ENCODE data around the gene TMEM187.

TMEM187 gene

DNA sequence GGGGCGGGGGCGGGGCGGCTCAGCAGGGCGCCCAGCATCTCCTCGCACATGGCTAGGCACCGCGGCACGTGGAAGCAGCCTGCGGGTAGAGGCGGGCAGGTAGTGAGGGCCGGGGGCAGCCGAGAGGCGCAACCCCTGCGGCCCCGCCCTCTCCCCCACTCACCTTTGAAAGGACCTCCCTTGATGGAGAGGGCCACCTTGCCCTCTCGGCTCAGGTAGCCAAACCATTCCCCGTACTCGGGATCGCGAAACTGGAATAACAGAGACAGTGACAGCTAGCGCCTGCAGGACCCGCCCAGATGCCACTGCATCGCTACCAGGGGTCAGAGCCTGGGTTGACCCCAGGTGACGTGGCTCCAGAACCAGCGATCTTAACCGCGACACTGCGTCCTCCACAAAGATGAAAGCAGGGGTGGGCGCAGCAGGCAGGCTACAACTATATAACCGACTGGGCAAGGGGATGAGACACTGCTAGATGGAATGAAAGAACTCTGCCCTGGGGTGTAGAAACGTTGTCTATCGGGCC lies 37.2 kb upstream of the TMEM187 start:
- no peak for DNase-seq

DNA sequence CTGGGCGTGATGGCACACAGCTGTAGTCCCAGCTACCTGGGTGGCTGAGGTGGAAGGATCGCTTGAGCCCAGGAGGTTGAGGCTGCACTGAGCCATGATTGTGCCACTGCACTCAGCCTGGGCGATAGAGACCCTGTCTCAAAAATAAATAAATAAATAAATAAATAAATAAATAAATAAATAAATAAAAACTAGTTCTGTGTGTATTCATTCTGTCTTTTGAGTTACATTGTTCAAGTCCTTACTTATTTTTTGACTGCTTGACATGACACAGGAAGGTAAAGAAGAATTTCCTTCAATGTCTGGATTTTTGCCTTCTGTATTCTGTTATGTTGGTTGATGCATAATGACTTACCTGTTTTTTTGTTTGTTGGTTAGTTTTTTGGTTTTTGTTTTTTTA lies 35.5 kb upstream of the TMEM187 start:
- no peak for DNase-seq

DNA sequence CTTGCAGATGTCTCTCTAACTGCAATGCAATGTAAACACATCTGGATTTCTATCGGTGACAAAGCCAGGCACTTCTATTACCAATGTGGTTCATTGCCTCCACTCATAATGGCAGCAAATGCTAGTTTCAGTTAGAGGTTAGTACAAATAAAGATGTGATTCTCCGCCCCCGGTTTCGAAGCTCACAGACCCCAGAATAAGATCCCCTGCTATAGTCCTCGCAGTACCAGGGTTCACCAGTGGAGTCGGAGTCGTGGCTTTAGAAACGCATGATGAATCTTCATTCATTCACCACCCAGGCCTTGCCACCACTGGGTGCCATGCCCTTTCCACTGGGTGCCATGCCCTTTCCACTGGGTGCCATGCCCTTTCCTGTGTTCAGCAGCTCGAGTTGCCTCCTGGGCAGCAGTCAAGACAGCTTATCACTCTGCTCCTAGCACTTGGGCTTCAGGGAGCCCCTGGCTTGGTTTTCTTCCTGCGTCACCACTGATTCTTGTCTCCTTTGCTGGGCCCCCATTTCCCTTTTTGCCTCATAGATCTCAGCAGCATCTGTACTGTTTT lies 34.2 kb upstream of the TMEM187 start:
- no peak for DNase-seq

DNA sequence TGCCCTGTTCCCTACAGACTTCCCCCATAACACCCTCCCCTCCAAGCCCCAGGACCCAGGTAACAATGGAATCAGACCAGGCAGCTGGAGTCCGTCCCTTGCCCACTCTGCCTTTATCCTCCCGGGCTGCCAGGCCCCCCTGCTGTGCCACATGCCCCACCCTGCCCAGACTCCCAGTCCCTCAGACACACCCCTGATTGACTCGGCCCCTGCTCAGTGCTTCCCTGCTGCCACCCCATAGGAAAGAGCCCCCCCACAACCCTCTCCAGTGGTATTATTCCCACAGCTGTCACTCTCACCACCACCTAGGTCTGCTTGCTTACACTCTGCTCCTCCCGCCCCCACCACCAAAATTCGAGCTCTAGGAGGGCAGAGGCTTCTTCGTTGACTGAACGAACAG lies 33.0 kb upstream of the TMEM187 start:
- DNase-seq: no peak

DNA sequence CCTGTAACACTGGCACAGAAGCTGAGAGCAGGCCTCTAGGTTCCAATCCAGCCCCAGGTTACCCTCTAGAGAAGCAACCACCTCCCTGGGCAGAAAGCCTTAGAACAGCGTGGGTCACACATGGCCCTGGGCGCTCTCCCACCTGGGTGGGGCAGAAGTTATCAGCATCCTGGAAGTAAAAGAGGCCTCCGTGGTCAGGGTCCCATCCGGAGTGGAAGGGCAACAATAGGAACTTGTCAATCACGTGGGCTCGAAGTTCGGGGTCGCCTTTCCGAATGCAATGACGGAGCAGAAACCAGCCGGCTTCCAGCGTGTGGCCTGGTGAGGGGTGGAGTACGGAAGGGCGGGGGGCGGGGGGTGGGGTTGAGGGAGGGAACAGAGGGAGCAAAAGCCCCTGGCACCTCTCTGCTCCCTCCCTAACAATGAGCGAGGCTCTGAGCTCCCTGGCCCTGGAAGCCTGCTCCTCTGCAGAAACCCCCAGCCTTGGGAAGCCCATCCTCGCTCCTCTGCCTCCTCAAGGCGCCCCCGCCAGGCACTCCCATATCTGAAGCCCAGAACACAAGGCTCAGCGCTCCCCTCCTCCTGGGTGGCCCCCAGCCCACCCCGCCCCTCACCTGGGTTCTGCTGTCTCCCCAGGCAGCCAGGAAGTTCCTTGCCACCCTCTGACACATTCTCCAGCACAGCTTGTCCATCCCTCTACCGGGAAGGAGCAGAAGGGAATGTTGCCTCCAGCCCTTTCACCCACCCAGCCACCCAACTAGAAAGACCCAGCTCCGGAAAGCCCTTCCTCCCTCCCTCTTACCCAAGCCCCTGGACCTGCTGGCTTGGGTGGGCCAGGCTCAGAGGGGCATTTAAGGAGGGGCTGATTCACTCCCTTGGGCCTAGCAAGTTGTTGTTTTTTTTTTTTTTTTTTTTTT lies 31.0 kb upstream of the TMEM187 start:
- DNase-seq: no peak

DNA sequence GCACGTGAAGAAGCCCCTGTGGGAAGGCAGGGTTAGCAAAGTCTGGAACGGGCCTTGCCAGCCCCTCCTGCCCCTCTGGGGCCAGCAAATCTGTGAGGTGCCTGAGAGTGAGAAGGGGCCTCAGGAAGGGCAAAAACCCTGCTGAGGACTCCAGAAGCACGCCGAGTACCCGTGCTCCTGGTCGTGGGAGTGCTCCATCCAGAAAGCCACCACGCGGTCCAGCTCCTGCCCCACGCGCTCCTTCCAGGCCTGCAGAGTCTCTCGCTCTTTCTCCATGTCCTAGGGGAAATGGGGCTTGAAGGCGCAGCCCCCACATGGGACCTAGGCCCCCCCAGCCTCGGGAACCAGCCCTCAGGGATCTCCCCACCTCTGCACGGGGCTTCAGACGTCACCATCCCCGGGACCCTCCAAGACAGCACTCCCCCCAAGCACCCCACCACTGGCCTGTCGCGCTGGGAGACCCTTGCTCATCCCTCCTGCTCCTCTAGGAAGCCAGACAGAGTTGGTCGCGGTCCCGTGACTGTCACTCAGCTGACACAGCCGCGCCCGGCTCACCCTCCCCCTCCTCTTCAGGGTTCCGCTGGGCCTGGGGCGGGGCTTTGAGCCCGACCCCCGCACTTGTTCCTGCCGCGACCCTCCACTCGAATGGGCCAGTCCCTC lies 28.3 kb upstream of the TMEM187 start, which contains the start of gene RENBP:
TSS of gene RENBP (minus strand) at position 504 of the 660 bp plus-strand sequence. CDS start at position 471, 33 bp downstream.
- no peak for DNase-seq

DNA sequence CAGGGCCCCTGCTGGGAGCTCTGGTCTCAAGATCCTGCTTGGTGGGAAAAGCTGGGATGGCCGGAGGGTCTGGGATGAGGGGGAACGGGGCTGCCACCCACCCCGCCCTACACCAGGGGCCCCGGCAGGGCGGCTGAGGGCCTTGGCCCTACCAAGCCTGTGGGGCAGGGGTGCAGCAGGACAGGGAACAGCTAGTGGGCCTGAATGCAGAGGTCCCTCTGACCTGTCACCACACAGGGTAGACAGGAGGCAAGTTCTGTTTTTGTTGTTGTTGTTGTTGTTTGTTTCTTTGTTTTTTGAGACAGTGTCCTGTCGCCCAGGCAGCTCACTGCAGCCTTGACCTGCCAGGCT lies 27.8 kb upstream of the TMEM187 start:
- no peak for DNase-seq

DNA sequence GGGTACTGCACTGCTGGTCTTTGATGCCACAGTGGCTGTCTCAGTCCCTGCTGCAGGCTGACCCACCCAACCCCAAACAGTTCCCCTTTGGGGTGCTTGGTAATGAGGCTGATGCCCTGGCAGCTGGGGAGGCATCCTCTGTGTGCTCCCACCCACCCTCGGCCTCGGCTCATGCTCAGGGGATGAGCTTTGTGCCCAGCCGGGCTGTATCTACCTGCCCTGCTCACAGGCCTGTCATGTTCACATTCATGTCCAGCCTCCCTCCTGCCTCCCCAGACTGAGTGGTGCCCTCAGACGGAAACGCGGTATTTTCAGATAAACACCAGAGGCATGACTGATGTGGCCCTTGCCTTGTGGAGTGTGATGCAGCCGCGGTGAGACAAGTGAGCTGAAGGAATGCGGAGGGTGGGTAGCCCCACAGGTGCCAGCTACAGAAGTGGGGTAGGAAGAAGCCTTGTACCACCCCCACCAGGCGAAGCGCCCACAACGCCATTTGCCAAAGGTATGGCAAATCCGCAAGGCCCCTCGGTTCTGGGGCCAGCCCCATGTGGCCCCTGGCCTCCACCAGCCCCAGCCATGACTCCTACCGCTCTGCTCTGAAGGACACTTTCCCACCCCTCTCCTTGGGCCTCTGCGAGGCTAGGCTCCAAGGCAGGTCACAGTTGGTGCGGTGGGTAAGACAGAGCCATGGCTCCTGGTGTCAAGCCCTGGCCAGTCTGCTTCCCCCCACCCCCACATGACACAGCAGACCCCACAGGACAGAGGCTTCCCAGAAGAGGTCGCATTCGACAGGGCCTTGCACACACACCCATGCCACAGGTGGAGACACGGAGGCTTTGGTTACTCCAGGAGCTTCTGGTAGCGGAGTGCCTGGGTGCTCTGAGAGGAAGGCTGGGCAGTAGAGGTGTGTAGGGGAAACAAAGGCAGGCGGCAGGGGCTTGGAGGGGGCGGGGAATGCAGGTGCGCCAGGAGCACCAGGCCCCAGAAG lies 26.3 kb upstream of the TMEM187 start:
- DNase-seq: no peak

DNA sequence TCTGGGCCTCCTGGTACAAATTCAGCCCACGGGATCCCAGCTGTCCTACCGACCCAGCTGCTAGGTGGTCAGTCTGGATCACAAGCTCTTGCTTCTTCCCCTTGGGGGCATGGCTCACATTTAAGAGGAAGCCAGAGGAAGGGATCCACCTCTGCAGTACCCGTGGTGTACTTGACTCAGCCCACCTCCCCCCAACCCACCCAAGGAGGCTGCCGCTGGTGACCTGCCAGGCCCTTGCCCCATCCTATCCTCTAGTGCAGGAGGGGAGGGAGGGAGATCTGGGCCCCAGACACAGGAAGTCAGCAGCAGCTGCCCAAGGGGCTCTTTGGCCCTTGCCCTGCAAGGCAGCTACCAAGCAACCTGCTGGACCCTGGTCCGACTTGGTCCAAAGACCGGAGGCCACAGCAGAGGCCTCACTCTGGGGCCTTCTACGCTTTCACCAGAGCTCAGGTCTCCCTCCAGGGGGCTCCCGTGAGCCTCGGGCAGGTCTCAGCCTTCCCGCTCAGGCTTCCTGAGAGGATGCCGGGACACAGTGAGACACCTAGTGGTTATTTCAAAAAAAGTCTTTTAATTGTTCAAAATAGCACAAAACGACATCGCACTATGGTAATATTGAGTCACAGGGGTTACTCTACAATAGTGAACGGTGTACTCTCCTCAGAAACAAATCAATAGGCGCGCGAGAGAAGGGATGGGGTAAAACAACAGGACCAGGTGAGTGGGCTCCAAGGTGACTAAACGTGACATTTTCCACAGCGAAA lies 25.4 kb upstream of the TMEM187 start:
- peak; percentile 57 for DNase-seq

DNA sequence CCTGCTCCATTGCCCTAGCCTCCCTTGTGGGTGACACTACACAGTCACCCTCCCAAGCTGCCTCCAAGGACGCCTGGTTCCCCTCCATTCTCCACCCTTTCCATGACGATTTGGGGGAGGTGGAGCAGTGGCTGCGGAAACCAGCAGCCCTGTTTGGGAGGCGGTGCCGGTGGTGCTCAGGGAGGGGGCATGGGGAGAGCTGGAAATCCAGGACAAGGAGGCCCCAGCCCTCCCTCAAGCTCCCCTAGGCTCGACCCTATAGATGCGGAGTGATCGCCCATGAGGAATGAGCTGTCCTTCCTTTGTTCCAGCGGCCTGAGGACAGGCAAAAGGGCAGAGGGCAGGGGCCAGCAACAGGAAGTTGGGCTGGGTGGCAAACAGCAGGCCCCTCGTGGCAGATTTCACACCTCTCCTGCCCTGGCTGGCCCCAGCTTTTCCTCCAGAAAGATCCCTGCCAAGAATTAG lies 24.5 kb upstream of the TMEM187 start:
- DNase-seq: no peak

DNA sequence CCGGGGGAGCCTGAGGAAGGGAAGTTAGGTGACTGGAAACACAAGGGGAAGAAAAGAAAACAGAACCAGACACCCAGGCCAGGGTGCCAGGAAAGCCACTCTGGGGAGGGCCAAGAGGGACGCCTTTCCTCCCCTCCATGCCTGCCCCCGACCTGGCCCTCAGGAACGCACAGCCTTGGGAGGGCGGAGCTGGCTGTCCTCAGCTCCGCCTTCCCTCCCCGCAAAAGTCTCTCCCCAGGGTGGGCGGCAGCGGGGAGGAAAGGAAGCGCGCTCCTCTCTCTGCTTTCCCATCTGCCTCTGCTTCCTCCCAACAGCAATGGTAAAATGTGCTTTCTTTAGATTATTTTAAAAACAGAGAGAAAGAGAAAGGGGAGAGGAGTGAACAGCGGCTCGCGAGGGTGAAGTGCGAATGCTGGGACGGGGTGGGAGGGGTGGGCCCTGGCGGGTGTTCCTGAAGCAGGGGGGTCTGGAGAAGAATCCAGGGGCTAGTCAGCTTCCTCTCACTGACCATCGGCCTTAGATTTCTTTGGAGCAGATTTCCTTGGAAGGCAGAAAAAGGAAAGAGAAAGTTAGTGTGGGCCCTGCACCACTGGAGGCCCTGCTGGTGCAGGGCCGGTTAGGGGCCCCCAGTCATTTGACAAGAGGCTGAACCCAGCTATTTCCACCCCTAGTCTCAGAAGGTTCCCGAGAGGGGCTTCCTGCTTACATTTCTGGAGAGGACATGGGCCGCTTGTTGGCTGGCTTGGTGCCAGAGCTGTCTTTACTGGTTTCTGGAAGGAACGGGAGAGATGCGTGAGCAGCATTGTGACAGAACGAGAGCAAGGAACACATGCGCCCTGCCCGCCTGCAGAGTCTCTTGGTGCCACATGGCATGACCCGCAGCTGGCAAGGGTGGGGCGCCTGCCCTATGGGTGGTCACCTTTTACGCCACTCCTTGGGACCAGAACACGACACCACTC lies 23.4 kb upstream of the TMEM187 start:
- DNase-seq: no peak

DNA sequence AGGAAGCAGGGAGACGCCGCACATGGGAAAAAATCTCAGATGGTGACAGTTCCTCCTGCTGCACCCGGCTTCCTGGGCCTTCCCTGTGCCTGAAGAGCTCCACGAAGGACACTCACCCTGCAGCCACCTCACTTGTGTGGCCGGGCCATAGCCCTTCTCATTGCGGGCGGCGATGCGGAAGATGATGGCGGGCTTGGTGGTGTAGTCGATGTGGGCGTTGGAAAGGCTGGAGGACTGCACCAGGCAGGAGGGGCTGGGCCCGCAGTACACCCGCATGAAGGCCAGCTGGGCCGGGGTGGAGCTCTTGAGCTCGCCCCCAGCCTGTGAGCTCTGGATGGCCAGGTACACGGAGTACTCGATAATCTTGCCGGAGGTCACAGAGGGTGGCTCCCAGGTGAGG lies 22.4 kb upstream of the TMEM187 start:
- DNase-seq: no peak

DNA sequence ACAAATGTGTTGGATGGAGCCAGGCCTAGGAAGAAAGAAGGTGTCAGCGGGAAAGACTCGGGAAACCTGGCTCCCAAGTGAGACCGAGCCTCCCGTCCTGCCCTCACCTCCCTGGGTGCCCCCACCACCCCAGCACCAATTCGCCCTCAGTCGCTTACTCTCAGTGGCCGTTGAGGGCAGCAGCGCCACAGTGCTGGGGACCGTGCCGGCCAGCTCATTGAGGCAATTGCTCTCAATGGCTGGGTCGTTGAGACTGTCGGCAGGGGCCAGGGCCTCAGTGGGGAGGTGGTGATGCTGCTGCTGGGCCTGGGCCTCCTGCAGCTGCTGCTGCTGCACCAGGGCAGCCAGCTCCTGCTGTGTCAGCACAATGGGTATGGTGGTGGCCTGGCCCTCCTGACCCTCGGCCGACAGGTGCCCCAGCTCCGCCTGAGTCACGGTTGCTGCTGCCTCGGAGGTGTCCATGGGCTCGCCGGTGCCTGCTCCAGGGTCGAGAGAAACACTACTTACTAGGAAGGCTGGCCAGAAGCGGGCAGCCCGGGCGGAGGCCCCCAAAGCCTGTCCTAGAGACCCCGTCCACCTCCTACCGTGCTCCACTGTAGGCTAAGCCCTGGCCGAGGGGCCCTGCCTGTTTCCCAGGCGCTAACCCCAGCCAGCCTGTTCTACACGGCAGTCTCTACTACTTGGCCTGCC lies 20.7 kb upstream of the TMEM187 start:
- DNase-seq: no peak

DNA sequence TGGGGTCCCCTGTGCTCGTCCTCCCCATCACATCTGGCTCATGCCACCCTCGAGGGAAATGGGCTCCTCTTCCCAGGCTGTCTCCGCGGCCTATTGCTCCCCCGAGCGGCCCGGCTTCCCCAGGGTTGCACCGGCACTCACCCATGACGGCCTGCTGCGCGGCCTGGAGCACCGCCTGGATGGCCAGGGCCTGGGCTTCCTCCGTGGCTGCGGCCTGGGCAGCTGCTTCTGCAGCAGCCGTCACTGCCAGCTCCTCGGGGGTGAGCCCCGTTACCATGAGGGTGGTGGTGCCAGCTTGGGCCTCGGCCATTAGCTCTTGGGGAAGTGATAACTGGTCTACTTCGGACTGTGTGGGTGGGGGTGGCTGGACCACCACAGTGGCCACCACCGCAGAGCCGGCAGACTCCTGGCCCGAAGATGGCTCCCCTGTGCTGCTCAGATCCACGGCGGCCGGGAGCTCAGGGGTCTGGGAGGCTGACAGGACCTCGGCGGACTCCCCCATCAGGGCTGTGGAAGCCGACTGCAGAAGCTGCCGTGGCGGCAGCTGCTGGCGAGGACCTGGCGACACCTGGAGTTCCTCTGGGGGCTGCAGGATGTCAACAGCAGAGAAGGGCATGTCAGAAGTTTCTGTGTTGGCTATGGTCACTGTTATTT lies 20.1 kb upstream of the TMEM187 start:
- DNase-seq: no peak

DNA sequence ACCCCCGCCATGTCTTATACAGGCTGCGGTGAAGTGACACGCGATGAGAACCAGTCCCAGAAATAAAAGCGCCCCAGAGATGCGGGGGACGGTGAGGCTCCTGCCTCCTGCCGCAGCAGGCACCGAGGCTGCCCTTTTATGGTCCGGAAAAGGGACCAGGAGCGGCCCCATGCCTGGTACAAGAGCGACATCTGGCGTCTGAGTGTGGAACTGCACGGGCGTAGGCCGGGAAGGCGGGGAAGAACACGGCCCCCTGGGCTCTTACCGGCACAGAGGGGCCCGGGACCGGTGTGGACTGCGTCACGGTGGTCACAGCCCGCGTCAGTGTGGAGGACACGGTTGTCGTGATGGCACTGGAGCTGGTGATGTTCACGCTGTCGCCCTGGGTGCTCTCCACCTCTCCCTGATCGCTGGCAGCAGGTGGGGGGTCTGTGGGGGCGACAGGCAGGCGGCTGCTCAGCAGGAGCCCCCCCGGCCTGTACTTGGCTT lies 19.2 kb upstream of the TMEM187 start:
- DNase-seq: no peak

DNA sequence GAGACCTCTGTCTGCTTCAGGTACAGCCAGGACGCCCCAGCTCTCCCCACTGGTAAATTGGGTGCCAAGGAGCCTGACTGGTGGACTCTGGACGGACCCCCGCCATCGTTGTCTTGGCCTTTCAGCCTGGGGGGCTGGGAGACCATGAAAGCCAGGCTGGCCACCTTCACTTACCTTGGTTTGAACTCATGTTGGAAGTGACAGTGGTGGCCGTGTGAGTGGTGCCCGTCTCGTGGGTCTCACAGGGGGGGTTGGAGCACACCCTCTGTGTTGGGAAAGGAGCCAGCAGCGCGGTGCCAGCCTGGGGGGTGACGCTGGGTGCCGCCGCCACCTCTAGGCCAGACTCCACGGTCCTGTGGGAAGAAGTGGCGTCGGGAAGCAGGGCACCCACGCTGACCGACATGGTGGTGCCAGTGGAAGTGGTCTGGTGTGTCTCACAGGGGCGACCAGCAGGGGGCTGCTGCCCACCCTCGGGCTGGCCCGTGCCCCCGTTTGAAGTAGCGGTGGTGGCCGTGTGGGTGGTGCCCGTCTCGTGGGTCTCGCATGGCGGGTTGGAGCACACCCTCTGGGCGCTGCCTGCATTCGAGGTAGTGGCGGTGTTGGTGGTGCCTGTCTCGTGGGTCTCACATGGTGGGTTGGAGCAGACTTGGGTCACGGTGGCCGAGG lies 18.5 kb upstream of the TMEM187 start:
- no peak for DNase-seq

DNA sequence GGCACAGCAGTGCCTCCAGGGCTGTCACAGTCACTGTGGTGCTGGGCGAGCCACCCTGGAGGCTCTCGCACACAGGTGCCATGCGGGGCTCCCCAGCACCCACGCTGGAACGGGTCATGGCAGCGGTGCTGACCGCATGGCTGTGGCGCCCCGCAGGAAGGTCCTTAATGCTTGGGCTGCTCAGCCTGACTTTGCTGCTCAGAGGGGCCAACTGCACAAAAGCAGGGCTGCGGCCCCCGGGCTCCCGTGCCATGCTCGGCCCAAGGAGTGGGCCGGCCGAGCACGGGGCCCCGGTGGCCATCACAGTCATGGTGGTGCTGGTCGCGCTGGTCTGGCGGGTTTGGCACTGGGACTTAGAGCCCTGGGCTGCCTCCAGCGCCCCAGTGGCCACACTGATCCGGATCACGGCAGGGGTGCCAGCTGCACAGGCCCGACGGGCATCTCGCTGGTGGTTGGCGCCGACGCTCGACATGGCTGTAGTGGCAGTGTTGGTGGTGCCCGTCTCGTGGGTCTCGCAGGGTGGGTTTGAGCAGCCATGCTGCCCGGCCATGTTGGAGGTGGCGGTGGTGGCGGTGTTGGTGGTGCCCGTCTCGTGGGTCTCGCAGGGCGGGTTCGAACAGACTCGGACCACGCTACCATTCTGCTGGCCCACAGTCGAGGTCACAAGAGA lies 17.9 kb upstream of the TMEM187 start:
- DNase-seq: no peak

DNA sequence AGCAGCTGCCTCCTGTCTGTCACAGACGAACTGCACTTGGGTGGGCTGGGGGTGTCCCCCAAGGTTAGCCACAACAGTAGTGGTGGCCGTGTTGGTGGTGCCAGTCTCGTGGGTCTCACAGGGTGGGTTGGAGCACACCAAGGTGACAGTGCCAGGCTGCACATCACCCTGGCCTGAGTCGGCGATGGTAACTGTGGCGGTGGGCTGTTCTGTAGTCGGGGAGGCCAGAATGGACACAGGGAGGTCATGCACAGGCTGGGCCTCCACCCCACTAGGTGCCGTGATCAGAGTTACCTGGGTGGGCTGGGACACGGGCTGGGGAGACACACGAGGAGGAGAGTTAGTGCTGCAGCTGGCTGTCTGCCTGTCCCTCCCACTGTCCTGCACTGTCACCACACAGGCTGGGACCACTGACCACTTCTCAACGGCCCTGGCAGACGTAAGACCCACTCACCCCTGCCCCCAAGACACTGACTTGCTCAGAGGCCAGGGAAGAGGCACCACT lies 17.3 kb upstream of the TMEM187 start:
- DNase-seq: no peak
